HL-60/S4 treated with phorbol 12-myristate 13-acetate at 8.2 ng/mL for 4 days and 3 days (cell line): ENCODE data around the gene ORM1.

Source experiments
- in situ Hi-C: fragments of 300-500 bp; cut with MboI; formaldehyde crosslinking; loops from 2 replicates; pipeline ENCODE4 v1.15.0; 2022; ENCODE audit warnings: low sequenced_read_pairs

The ORM1 gene

DNA sequence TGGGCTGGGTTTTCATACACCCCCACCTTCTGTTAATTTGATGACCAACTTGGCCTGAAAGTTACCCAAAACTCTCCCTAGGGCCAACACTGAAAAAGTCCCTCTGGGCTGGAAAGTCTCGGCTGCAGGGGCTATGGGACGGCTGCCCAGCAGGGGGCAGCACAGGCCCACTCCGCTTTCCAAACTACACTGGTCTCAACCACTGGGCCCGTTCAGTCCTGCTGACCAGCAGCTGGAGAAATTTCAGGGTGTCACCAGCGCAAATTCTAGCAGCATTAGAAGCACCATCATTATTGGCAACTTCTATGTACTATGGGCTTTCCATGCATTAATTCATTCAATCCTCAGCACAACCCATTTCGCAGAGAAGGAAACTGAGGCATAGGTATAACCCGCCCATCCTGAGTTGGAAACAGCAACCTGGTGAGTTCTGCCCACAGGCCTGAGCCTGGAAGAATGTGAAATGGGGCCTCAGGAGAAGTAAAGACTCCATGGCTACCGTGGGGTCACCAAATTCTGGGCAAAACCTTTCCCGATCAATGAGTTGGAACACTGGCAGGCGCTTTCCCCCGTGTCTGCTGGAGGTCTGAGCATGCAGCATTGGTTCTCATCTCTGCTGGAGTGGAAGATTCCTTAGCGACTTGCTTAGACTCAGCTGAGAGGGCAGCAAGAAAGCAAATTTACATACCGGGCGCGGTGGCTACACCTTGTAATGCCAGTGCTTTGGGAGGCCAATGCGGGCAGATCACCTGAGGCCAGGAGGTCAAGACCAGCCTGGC lies 16.4 kb downstream of the ORM1 start:
- in situ Hi-C loops, result no loop called here

GRCh38 chr9:114341152-114341830 lies 18.4 kb downstream of the ORM1 start:
- in situ Hi-C loops, result no loop called here

DNA sequence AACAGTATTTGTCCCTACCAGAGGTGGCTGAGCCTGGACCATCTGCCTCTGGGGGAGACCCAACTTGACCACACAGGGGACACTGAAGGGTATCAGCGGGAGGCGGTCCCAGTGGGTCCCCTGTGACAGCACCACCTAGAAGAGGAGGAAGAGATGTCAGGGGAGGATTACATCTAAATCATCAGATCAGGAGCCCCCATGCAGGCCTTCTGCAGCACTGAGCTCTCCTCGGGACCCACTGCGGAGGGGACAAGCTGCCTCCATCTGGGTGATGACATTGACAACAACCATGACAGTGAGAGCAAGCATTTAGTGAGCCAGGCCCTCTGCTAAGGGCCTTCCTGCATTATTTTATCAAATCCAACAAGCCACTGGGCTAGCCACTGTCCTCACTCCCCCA lies 19.1 kb downstream of the ORM1 start:
- in situ Hi-C loops, result no loop called here

- in situ Hi-C loops, result no loop called here
Measured at GRCh38 chr9:114342755-114343440, 20.0 kb downstream of the ORM1 start.

DNA sequence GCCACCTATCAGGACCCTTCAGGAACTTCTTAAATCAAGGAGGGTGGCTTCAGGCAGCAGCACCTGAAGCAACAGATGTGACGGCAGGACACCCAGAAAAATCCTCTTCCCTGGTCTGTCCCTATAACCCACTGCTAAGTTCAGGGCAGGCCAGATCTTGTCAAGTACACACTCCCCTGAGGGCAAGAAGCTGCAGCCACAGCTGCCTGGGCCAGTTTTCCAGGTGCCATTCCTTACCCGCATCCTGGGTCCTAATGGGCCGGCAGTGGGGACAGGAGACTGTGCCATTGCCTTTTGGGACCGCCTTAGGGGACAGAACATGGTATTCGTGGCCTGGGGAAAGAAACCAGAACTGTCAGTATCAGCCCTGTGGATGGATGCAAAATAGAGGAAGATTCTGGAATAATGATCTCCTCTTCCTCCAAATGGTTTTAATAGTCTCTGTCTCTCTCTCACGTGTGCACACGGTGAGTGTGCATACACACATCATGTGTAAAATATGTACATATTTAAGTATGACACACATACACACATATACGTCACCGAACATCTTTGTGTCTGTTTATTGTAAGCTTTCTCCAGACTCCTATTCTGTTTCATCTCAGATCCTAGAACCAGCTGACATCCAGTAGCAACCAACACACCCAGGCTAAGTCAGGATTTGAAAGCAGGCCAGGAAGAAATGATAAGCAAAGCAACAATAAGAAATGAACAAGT lies 20.7 kb downstream of the ORM1 start:
- in situ Hi-C loops, result no loop called here

DNA sequence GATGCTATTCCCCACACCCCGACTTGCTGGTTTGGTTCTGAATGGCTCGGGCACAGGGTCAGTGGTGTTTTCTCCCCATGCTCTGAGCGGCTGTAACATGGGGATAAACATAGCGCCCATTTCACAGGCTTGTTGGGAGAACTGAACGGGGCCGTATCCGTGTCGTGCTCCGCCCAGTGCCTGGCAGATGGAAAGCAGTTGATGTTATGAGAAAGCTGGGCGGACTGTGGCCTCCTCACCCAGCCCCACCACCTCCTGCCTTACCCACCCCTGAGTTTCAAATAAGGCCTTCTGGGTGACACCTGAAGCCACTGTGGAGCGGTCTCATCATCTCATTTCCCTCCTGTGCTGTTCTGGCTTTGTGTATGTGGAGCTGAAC lies 21.3 kb downstream of the ORM1 start:
- in situ Hi-C loops, result no loop called here

DNA sequence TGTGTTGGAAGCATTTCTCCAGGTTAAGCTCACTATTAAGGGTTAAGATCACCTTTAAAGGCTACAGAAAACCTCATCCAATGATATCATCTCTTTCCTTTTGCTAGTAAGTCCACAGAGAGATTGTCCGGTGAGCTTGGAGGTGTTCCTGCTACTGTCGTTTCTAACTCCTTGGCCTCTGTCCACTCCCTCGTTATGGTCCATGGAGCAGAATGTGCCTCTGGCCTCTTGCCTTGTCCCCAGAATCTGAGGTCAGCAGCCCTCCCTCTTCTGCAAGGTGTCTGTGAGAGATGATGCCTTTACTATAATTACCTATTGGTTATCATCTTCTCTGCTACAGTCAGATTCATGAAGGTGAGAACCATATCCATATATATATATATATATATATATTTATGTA lies 21.8 kb downstream of the ORM1 start:
- in situ Hi-C loops, result no loop called here

GRCh38 chr9:114345493-114346065 lies 22.7 kb downstream of the ORM1 start:
- in situ Hi-C loops, result no loop called here

DNA sequence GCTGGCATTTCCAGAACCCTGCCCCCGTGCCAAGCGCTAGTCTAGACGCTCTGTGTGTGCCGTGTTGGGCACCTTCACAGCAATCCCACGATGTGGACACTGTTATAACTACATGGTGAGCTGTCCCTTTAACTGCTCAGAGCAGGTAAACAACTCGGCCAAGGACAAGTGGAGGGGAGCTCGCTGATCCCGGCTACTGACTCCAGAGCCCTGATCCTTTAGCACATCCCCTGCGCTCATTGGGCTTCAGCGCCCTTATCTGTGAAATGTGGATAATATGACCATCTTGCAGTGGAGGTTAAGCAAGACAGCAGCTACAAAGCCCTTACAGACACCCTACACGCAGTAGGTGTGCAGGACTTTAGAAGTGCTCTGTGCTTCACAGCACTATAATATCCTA lies 23.2 kb downstream of the ORM1 start:
- in situ Hi-C loops, result no loop called here

GRCh38 chr9:114347675-114348074 lies 24.8 kb downstream of the ORM1 start:
- in situ Hi-C loops, result no loop called here

GRCh38 chr9:114348261-114348905 lies 25.5 kb downstream of the ORM1 start:
- in situ Hi-C loops, result no loop called here

- in situ Hi-C loops, result no loop called here
Measured at GRCh38 chr9:114348906-114349482, 26.1 kb downstream of the ORM1 start.

- in situ Hi-C loops, result no loop called here
Measured at GRCh38 chr9:114349713-114350480, 27.0 kb downstream of the ORM1 start.

- in situ Hi-C loops, result no loop called here
Measured at GRCh38 chr9:114350636-114351401, 27.9 kb downstream of the ORM1 start.

GRCh38 chr9:114351932-114352331 lies 29.0 kb downstream of the ORM1 start:
- in situ Hi-C loops, result no loop called here

DNA sequence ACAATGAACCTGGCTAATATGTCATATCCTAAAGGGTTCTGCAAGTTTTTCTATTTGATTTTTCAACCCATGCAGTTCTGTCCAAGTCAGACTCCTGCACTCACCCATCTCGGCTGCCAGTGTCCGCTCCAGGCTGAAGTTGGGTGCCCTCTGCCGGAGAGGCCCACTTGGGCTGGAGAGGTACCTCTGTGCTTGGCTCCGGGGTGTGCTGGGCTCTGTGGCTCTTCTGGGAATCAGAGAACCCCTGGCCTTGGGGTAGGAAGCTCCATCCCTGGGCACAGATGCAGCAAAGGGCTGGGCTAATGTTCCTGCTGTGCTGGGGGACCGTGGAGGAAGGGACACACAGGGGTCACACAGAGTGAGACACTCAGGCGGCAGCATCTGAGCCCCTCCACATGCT lies 32.9 kb downstream of the ORM1 start:
- in situ Hi-C loops, result no loop called here

DNA sequence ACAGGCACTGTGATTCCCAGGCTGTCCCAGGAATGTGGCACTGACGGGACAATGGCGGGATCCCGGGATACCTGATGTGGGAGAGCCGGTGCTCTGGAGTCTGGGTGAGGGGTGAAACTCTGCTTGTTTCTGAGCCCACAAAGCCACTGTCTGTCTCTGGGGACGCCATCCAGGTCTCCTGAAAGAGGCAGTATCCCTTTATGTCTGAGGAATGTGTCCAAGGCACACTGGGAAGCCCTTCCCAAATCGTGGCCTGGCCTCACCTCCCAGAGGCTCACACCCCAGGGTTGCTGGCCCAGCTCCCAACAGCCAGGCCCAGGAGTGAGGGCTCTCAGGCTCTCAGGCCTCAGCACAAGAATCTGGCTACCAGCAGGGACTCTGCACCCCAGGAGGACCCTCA lies 33.9 kb downstream of the ORM1 start:
- in situ Hi-C loops, result no loop called here

GRCh38 chr9:114357360-114357759 lies 34.5 kb downstream of the ORM1 start:
- in situ Hi-C loops, result no loop called here

DNA sequence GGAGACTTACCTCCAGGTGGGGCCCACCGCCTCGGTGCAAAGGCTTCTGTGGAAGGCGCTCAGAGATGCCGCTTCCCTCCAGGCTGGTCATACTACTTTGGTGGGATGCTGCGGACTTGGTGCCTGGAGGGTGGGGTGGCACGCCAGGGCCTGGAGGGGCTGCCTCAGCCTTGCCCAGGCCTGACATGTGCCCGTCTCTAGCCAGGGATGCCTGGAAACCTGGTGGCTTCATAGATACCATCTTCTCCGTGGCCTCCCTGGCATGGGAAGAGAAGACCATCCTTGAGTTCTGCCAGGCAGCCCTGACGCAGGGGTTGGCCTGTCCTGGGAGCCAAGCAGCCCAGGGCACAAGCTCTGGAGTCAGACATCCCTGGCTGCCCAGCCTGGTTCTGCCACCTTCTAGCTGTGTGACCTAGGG lies 35.0 kb downstream of the ORM1 start:
- in situ Hi-C loops, result no loop called here
